Measurements from ENCODE around the gene SLITRK2. TPM values are rescaled to one million over a fixed set of nuclear protein-coding genes. Genes with fewer than 3 reads are reported as not detected.

The SLITRK2 gene
- total and polyA plus RNA-seq, 10 of the 15 experiments (the other 5 are each of a cell fraction or from before 2014, with no cell fraction given): not detected

DNA sequence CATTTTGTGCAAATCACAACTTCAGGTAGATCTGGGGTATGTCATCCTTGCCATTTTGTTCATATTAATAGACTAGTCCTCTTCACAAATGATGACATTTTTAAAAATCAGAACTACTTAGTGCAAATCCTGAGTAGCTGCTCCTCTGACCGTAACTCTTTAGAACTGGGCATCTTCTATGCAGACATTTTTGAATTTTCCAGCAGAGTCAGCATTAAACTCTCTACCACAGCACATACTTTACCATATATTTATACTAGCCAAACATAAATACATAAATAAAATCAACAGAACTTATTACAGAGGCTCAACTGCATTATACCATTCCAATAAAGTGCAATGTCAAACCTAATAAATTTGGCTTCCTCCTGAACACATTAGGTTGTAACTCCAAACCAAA lies 4.5 kb upstream of the SLITRK2 start:
- 0% methylated on average over 1 of the region's 1 CpG for WGBS (ENCODE audit: insufficient coverage, insufficient replicate concordance, low lambda C conversion rate, missing lambda C conversion rate)
- in situ Hi-C loops (cut with MboI) (no loop called here), intact Hi-C loops (cut with micrococcal nuclease; ENCODE audit: unreplicated experiment) (no loop called here)
- H3K9ac ChIP-seq (ENCODE audit: control insufficient read depth, insufficient read depth, low read length): no peak overlapping the region
- H3K9me3 ChIP-seq (replicated peaks; ENCODE audit: control insufficient read depth, insufficient read depth, low read length): no peaks in the 10 kb centered on the region; the same call in 2 of the 3 replicates
- H3K79me2 ChIP-seq (ENCODE audit: control insufficient read depth, insufficient read depth, low read length): no peaks in the 10 kb centered on the region
- no peak overlapping the region for H3K4me3 ChIP-seq
- no peaks in the 10 kb centered on the region for H4K20me1 ChIP-seq (ENCODE audit: control insufficient read depth, insufficient read depth)
- H3K27me3 ChIP-seq (replicated peaks in 1 of 2; ENCODE audit: control insufficient read depth in 2 of 2, insufficient read depth in 2 of 2, low read length in 1 of 2): no peaks in the 10 kb centered on the region
- H3K4me2 ChIP-seq (ENCODE audit: control insufficient read depth, insufficient read depth): no peak overlapping the region
- BruUV-seq (replicated peaks): no TSS peak
- H3K36me3 ChIP-seq (ENCODE audit: control insufficient read depth in 2 of 2, insufficient read depth in 2 of 2, low read length in 1 of 2): no peaks in the 10 kb centered on the region
- no peak for TF ChIP-seq POLR2AphosphoS2 (IDR thresholded peaks at IDR 0.05; ENCODE audit: low read depth, low read length)
- no peak for TF ChIP-seq YBX1 (IDR thresholded peaks at IDR 0.05)
- TF ChIP-seq FOXM1 (IDR thresholded peaks at IDR 0.05; ENCODE audit: low read depth, low read length): no peak
- TF ChIP-seq CBX3 (IDR thresholded peaks at IDR 0.05; ENCODE audit: borderline replicate concordance, low read depth): no peak
- no peak for TF ChIP-seq HDAC6 (IDR thresholded peaks at IDR 0.05; ENCODE audit: unreplicated experiment)
- no peak for TF ChIP-seq DPF2 (IDR thresholded peaks at IDR 0.05)
- no peak for TF ChIP-seq RAD21 (IDR thresholded peaks at IDR 0.05; ENCODE audit: insufficient read depth, low read depth, low read length)
- TF ChIP-seq LARP7 (IDR thresholded peaks at IDR 0.05): no peak
- no peak for TF ChIP-seq ATF7 (IDR thresholded peaks at IDR 0.05; ENCODE audit: low read depth)
- TF ChIP-seq CUX1 (IDR thresholded peaks at IDR 0.05; ENCODE audit: insufficient replicate concordance, low read depth, low read length): no peak
- TF ChIP-seq, protein P1, sequence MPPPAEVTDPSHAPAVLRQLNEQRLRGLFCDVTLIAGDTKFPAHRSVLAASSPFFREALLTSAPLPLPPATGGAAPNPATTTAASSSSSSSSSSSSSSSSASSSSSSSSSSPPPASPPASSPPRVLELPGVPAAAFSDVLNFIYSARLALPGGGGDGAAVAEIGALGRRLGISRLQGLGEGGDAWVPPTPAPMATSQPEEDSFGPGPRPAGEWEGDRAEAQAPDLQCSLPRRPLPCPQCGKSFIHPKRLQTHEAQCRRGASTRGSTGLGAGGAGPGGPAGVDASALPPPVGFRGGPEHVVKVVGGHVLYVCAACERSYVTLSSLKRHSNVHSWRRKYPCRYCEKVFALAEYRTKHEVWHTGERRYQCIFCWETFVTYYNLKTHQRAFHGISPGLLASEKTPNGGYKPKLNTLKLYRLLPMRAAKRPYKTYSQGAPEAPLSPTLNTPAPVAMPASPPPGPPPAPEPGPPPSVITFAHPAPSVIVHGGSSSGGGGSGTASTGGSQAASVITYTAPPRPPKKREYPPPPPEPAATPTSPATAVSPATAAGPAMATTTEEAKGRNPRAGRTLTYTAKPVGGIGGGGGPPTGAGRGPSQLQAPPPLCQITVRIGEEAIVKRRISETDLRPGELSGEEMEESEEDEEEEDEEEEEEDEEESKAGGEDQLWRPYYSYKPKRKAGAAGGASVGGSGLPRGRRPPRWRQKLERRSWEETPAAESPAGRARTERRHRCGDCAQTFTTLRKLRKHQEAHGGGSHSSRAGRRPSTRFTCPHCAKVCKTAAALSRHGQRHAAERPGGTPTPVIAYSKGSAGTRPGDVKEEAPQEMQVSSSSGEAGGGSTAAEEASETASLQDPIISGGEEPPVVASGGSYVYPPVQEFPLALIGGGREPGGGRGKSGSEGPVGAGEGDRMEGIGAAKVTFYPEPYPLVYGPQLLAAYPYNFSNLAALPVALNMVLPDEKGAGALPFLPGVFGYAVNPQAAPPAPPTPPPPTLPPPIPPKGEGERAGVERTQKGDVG (CRISPR knock-in tag; IDR thresholded peaks at IDR 0.05): no peak
- TF ChIP-seq, protein P2, sequence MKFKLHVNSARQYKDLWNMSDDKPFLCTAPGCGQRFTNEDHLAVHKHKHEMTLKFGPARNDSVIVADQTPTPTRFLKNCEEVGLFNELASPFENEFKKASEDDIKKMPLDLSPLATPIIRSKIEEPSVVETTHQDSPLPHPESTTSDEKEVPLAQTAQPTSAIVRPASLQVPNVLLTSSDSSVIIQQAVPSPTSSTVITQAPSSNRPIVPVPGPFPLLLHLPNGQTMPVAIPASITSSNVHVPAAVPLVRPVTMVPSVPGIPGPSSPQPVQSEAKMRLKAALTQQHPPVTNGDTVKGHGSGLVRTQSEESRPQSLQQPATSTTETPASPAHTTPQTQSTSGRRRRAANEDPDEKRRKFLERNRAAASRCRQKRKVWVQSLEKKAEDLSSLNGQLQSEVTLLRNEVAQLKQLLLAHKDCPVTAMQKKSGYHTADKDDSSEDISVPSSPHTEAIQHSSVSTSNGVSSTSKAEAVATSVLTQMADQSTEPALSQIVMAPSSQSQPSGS (IDR thresholded peaks at IDR 0.05; ENCODE audit: low read length): no peak
- ChIA-PET POLR2A (no interaction called here), RAD21 (ENCODE audit: unreplicated experiment) (no interaction called here), CTCF (no interaction called here), SMC1A (ENCODE audit: uncharacterized antibody, unreplicated experiment) (no interaction called here)
- H3K4me1 ChIP-seq (ENCODE audit: control insufficient read depth, insufficient read depth, low read length): no peaks in the 10 kb centered on the region
- H3K27ac ChIP-seq (ENCODE audit: control insufficient read depth, insufficient read depth): no peak overlapping the region
- no peak for DNase-seq (ENCODE audit: low read depth, low spot score)
- no peak overlapping the region for H2AFZ ChIP-seq (ENCODE audit: control insufficient read depth, low read depth, low read length)
- no peak for ATAC-seq
- no peak for FAIRE-seq
